Hepatic stellate cell (primary cell): ENCODE measurements around the gene ANKRD39.
"Not testable (repeated sequence)": the region's sequence is repeated elsewhere in the genome, so short reads cannot be mapped to it uniquely, and the experiment has no call there.

Experiments used
- DNase-seq: peaks from one replicate; pipeline ENCODE4 v3.0.0; 2011; ENCODE audit warnings: low spot score

ANKRD39 gene

GRCh38 chr2:96857667-96858372, at the start of gene ANKRD39:
TSS of gene ANKRD39 (minus strand) at chr2:96858016. CDS start at chr2:96857987, 29 bp downstream.
- DNase-seq = peak; percentile 99

GRCh38 chr2:96906729-96907114, 48.9 kb upstream of the ANKRD39 start:
- DNase-seq = peak; percentile 41

- no peak for DNase-seq
These were observed 46.0 kb upstream of the ANKRD39 start for GRCh38 chr2:96903815-96904214.

DNA sequence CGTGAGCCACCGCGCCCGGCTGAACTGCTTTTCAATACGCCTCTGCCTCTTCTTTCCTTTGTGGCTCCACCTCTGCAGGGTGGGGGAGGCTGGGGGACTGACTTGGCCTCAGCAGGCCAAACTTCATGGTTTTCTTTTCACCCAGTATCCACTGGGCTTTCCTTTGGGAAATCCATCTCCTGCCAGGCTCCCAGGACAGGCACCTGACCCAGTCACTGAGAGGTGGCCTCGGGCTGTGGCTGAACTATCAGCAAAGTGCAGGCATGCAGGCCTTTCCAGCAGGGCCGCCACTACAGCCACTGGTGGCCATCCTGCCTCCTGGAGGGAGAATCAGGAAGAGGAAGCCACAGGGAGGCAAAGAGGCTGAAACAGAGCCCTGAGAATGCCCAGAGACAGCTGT, 45.5 kb upstream of the ANKRD39 start:
- DNase-seq = no peak

- no peak for DNase-seq
These were observed 42.4 kb upstream of the ANKRD39 start for GRCh38 chr2:96900237-96900636.

- no peak for DNase-seq
These were observed 41.6 kb upstream of the ANKRD39 start for GRCh38 chr2:96899413-96899741.

DNA sequence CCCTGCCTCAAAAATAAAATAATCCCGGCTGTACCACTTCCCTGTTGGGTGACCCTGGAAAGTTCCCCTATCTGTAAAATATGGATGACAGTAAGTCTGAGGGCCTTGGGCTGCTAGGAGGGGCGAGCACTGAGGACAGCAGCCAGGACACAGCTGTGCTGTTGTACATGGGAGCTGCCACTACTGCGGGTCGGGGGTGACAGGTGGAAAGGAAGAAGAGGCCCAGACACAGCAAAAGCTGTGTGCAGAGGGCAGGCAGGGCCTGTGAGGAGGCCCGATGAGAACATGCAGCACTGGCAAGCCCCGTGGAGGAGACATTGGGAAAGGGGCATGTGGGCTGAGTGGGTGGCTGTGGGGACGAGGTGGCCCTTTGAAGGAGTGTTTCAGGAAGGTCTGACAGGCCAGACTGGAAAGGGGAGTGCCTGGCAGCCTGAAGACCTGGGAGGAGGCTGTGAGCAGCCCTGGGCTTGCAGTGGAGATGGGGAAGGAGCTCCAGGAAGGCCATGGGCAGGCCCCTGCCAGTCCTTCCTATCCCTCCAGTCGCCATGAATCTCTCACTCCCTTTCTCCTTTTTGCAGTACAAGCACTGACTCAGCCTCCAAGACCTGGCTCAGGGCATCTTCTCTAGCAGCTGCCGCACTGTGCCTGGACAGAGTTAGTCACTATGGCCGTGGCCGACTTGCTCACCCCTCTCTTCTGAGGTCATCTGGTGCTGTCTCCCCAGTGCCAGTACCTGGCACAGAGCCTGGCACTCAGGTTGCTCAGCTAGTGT, 41.0 kb upstream of the ANKRD39 start:
- DNase-seq = no peak

- DNase-seq = no peak
These were observed 40.3 kb upstream of the ANKRD39 start for GRCh38 chr2:96898135-96898505.

GRCh38 chr2:96897491-96898134, 39.8 kb upstream of the ANKRD39 start:
- DNase-seq = no peak

DNA sequence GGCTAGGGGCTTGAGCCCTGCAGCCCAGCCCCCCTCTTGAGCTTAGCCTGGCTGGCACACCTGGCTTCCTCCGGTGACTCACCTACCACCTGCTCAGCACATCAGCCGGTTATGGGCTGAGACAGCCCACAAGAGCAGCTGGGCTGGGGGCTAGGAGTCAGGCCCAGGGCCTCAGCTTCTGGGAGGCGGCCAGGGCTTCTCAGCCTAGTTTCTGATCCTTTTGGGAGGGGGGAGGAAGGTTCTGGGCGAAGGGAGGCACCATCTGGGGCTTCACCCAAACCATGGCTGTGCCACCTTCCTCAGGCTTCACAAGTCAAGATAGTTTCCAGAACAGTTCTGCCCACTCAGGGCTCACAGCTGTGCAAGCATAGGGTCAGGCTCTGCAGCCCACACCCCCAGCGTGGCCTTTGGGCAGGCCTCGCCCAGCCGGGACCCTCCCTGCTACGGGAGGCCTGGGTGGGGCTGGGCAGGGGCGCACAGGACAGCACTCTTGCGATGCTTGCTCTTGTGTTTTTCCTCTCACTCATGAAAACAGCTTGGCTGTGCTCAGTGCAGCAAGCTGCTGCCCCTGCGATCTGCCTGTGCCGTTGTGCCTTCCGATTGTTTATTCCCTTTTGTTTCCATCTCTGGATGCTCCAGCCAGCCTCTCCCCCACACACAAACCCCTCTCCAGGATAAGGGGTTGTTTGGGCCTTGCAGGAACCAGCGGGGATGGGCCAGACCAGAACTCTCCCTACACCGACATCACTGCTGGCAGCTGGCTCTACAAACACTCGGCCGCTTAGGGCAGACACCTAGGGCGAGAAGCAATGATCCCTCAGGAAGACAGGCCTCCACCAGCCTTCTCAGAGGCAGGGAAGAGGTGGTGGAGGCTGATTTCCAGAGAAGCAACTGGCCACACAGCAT, 38.2 kb upstream of the ANKRD39 start:
- no peak for DNase-seq

GRCh38 chr2:96895032-96895745, 37.4 kb upstream of the ANKRD39 start:
- DNase-seq = no peak

GRCh38 chr2:96894151-96894531, 36.3 kb upstream of the ANKRD39 start:
- DNase-seq = no peak

- no peak for DNase-seq
These were observed 35.7 kb upstream of the ANKRD39 start for GRCh38 chr2:96893289-96894150.

GRCh38 chr2:96891591-96892333, 33.9 kb upstream of the ANKRD39 start:
- peak; percentile 74 for DNase-seq

- no peak for DNase-seq
These were observed 33.0 kb upstream of the ANKRD39 start for GRCh38 chr2:96890726-96891385.

DNA sequence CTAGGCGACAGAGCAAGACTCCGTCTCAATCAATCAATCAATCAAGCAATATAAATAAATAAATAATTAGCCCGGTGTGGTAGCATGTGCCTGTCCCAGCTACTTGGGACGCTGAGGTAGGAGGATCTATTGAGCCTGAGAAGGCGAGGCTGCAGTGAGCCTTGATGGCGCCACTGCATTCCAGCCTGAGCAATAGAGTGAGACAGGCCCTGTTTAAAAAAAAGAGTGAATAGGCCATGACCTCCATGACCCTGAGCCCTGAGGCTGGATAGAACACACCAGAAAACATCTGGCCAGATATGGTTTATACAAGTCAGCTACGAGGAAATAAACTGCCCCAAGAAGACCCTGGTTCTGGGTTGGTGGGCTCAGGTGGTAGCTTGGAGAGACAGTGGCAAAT, 32.4 kb upstream of the ANKRD39 start:
- DNase-seq = no peak

DNA sequence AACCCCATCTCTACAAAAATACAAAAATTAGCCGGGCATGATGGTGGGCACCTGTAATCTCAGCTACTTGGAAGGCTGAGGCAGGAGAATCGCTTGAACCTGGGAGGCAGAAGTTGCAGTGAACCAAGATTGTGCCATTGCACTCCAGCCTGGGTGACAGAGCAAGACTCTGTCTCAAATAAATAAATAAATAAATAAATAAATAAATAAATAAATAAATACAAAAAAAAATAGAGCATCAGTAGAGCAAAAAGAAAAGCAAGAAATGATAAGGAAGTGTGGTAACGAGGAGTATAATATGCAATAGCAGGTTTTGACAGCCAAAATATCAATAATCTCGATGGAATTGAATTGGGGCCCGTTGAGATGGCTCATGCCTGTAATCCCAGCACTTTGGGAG, 31.7 kb upstream of the ANKRD39 start:
- DNase-seq = not testable (repeated sequence)

GRCh38 chr2:96888072-96889011, 30.5 kb upstream of the ANKRD39 start:
- no peak for DNase-seq
